ENCODE measurements around the gene POPDC3.

DNA sequence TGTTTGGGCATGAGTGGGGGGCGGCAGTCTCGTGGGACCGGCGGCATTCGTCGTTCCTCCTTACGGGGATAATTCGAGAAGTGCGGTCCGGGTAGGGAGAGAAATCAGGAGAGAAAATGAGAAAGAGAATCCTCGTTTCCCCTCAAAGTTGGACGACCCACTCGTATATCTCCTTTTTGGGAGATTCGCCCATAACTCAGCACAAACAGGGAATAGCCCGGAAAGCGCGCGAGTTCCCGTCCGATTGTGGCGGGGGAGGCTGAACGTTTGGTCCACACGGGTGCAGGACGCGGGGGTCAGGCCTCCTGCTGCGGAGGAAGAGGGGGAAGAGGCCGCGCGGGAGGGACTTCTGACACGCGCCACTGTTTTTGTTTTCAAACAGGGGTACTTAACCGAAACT, 42.4 kb downstream of the POPDC3 start:
- TF ChIP-seq, protein P1, sequence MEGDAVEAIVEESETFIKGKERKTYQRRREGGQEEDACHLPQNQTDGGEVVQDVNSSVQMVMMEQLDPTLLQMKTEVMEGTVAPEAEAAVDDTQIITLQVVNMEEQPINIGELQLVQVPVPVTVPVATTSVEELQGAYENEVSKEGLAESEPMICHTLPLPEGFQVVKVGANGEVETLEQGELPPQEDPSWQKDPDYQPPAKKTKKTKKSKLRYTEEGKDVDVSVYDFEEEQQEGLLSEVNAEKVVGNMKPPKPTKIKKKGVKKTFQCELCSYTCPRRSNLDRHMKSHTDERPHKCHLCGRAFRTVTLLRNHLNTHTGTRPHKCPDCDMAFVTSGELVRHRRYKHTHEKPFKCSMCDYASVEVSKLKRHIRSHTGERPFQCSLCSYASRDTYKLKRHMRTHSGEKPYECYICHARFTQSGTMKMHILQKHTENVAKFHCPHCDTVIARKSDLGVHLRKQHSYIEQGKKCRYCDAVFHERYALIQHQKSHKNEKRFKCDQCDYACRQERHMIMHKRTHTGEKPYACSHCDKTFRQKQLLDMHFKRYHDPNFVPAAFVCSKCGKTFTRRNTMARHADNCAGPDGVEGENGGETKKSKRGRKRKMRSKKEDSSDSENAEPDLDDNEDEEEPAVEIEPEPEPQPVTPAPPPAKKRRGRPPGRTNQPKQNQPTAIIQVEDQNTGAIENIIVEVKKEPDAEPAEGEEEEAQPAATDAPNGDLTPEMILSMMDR (IDR thresholded peaks at IDR 0.05; ENCODE audit: insufficient read depth, low read depth, low read length), result no peak
- no peak for TF ChIP-seq EZH2 (IDR thresholded peaks at IDR 0.05; ENCODE audit: insufficient read depth, low read length)
